H7 (cell line): ENCODE results near the gene PBRM1. TPM values are rescaled to one million over a fixed set of nuclear protein-coding genes. Genes with fewer than 3 reads are reported as not detected.

Experiments
- DNase-seq: peaks from one replicate; pipeline ENCODE4 v3.0.0; 2012
- H3K27me3 ChIP-seq: 2 replicates; pipeline ENCODE4 v1.6.0; 2011; ENCODE audit warnings: mild to moderate bottlenecking, low read length; ENCODE audit not compliant: control insufficient read depth, insufficient read depth
- H3K36me3 ChIP-seq: replicated peaks from 2 replicates; pipeline ENCODE4 v1.5.1; 2011; ENCODE audit warnings: low read length; ENCODE audit not compliant: control insufficient read depth, insufficient read depth
- H3K4me3 ChIP-seq: 2 replicates; pipeline ENCODE4 v1.5.1; 2011; ENCODE audit warnings: low read depth, mild to moderate bottlenecking, control low read depth, low read length, moderate library complexity; ENCODE audit not compliant: insufficient read depth
- total RNA-seq: library from RNA; depleted of rRNA; stranded (reverse); fragments of >200 nt; shearing (Covaris generic); gene quantifications from 2 replicates; pipeline ENCODE4 v1.2.3, GENCODE V29; 2014

The PBRM1 gene
- total RNA-seq, 1 experiment from 2014 or later, result 29.1 TPM

- Histone ChIP-seq H3K4me3 (no peak overlapping the region), H3K27me3 (no peaks in the 10 kb centered on the region), H3K36me3 (peaks cover 8% of the 10 kb centered on the region)
- no peak for DNase-seq
These were observed 25.7 kb downstream of the PBRM1 start for GRCh38 chr3:52660046-52660445.

- H3K36me3 ChIP-seq, result peaks cover 7% of the 10 kb centered on the region
- no peak overlapping the region for H3K4me3 ChIP-seq
- no peak for DNase-seq
- no peaks in the 10 kb centered on the region for H3K27me3 ChIP-seq
These were observed 29.8 kb downstream of the PBRM1 start for GRCh38 chr3:52655895-52656294.

- peaks cover 5% of the 10 kb centered on the region; the same call in 1 of the 2 replicates for H3K36me3 ChIP-seq
- no peak overlapping the region for H3K4me3 ChIP-seq
- DNase-seq, result no peak
- no peaks in the 10 kb centered on the region for H3K27me3 ChIP-seq
These were observed 34.1 kb downstream of the PBRM1 start for GRCh38 chr3:52651592-52651991.

GRCh38 chr3:52650439-52650838 lies 35.3 kb downstream of the PBRM1 start:
- DNase-seq, result no peak
- H3K4me3 ChIP-seq, result no peak overlapping the region
- H3K36me3 ChIP-seq, result peaks cover 5% of the 10 kb centered on the region

GRCh38 chr3:52649461-52650210 lies 36.1 kb downstream of the PBRM1 start:
- no peak overlapping the region for H3K4me3 ChIP-seq
- DNase-seq, result no peak
- no peaks in the 10 kb centered on the region for H3K27me3 ChIP-seq
- H3K36me3 ChIP-seq, result peaks cover 5% of the 10 kb centered on the region

More at GRCh38 chr3:52650439-52650838, 35.3 kb downstream of the PBRM1 start:
- H3K27me3 ChIP-seq, result no peaks in the 10 kb centered on the region

- Histone ChIP-seq H3K36me3 (peaks cover 3% of the 10 kb centered on the region), H3K27me3 (no peaks in the 10 kb centered on the region), H3K4me3 (no peak overlapping the region)
- no peak for DNase-seq
These were observed 40.2 kb downstream of the PBRM1 start for GRCh38 chr3:52645549-52645948.

GRCh38 chr3:52636673-52637072 lies 49.0 kb downstream of the PBRM1 start:
- no peak overlapping the region for H3K4me3 ChIP-seq
- H3K27me3 ChIP-seq, result no peaks in the 10 kb centered on the region
- H3K36me3 ChIP-seq, result peaks cover 7% of the 10 kb centered on the region
- no peak for DNase-seq

GRCh38 chr3:52633786-52634185 lies 51.9 kb downstream of the PBRM1 start:
- no peak overlapping the region for H3K4me3 ChIP-seq
- peaks cover 3% of the 10 kb centered on the region for H3K36me3 ChIP-seq
- no peaks in the 10 kb centered on the region for H3K27me3 ChIP-seq
- DNase-seq, result no peak

GRCh38 chr3:52625041-52625440 lies 60.7 kb downstream of the PBRM1 start:
- no peak for DNase-seq
- H3K4me3 ChIP-seq, result no peak overlapping the region
- H3K36me3 ChIP-seq, result 0 out of 2 replicates have a peak, but pooled peaks cover 1% of the 10 kb centered on the region
- no peaks in the 10 kb centered on the region for H3K27me3 ChIP-seq

GRCh38 chr3:52623234-52623792 lies 62.4 kb downstream of the PBRM1 start:
- Histone ChIP-seq H3K36me3 (peaks cover 1% of the 10 kb centered on the region; the same call in 1 of the 2 replicates), H3K4me3 (no peak overlapping the region), H3K27me3 (no peaks in the 10 kb centered on the region)
- no peak for DNase-seq

- H3K4me3 ChIP-seq, result no peak overlapping the region
- H3K27me3 ChIP-seq, result no peaks in the 10 kb centered on the region
- H3K36me3 ChIP-seq, result peaks cover 5% of the 10 kb centered on the region; the same call in 1 of the 2 replicates
- DNase-seq, result no peak
These were observed 65.1 kb downstream of the PBRM1 start for GRCh38 chr3:52620580-52620979.

- Histone ChIP-seq H3K36me3 (peaks cover 5% of the 10 kb centered on the region; the same call in 1 of the 2 replicates), H3K27me3 (no peaks in the 10 kb centered on the region), H3K4me3 (no peak overlapping the region)
- no peak for DNase-seq
These were observed 70.5 kb downstream of the PBRM1 start for GRCh38 chr3:52615166-52615565.

- Histone ChIP-seq H3K36me3 (peaks cover 5% of the 10 kb centered on the region; the same call in 1 of the 2 replicates), H3K4me3 (no peak overlapping the region)
- DNase-seq, result no peak
These were observed 71.0 kb downstream of the PBRM1 start for GRCh38 chr3:52614689-52615088.

GRCh38 chr3:52609316-52609815 lies 76.3 kb downstream of the PBRM1 start:
- Histone ChIP-seq H3K27me3 (no peaks in the 10 kb centered on the region), H3K36me3 (peaks cover 3% of the 10 kb centered on the region), H3K4me3 (no peak overlapping the region)
- DNase-seq, result no peak

More at GRCh38 chr3:52614689-52615088, 71.0 kb downstream of the PBRM1 start:
- H3K27me3 ChIP-seq, result no peaks in the 10 kb centered on the region

GRCh38 chr3:52608337-52608736 lies 77.4 kb downstream of the PBRM1 start:
- H3K27me3 ChIP-seq, result no peaks in the 10 kb centered on the region
- DNase-seq, result no peak
- peaks cover 3% of the 10 kb centered on the region for H3K36me3 ChIP-seq
- no peak overlapping the region for H3K4me3 ChIP-seq
